Activated CD8-positive, alpha-beta memory T cell treated with anti-CD3 and anti-CD28 coated beads for 4 hours (primary cell): ENCODE measurements around the gene GDI1.
A peak's percentile ranks its signal among the peaks of the same experiment; 100 is the strongest.
"Not testable (repeated sequence)": the region's sequence is repeated elsewhere in the genome, so short reads cannot be mapped to it uniquely, and the experiment has no call there.

Source experiments
- DNase-seq, 2 donors: peaks; one replicate each; pipeline ENCODE4 v3.0.0-alpha.2; 2020; ENCODE audit warnings: low read depth in 2 of 2

The GDI1 gene

GRCh38 chrX:154436983-154437752 is at the start of gene GDI1:
Gene GDI1, plus strand, starts transcription at chrX:154437154. Its CDS starts 101 bp downstream, at chrX:154437255.
- peak in 1 of 2 donors; percentile 24 for DNase-seq

GRCh38 chrX:154388094-154388493 is 48.9 kb upstream of the GDI1 start:
- DNase-seq, result not testable (repeated sequence)

- DNase-seq, result not testable (repeated sequence)
Measured at GRCh38 chrX:154388649-154389048, 48.3 kb upstream of the GDI1 start.

GRCh38 chrX:154389812-154390747 is 46.9 kb upstream of the GDI1 start:
- DNase-seq, result not testable (repeated sequence)

- DNase-seq, result not testable (repeated sequence)
Measured at GRCh38 chrX:154396363-154396762, 40.6 kb upstream of the GDI1 start.

- DNase-seq, result peak in 1 of 2 donors; percentile 37
Measured at GRCh38 chrX:154396973-154397887, 39.7 kb upstream of the GDI1 start.

- DNase-seq, result peak; percentile 75 to 86
Measured at GRCh38 chrX:154397888-154398667, 38.9 kb upstream of the GDI1 start, which contains the start of gene RPL10. Gene RPL10, plus strand, starts transcription at chrX:154398377. Its CDS starts 143 bp downstream, at chrX:154398520.

GRCh38 chrX:154398668-154399526 is 38.1 kb upstream of the GDI1 start:
- peak; percentile 61 to 67 for DNase-seq

GRCh38 chrX:154399527-154400368 is 37.2 kb upstream of the GDI1 start:
- no peak for DNase-seq

GRCh38 chrX:154400369-154400817 is 36.6 kb upstream of the GDI1 start:
- not testable (repeated sequence) for DNase-seq

- no peak for DNase-seq
Measured at GRCh38 chrX:154401045-154401799, 35.7 kb upstream of the GDI1 start.

- DNase-seq, result no peak
Measured at GRCh38 chrX:154401918-154402621, 34.9 kb upstream of the GDI1 start.

- no peak for DNase-seq
Measured at GRCh38 chrX:154402622-154403127, 34.3 kb upstream of the GDI1 start.

- DNase-seq, result no peak
Measured at GRCh38 chrX:154403192-154403591, 33.8 kb upstream of the GDI1 start.

- DNase-seq, result no peak
Measured at GRCh38 chrX:154403858-154404257, 33.1 kb upstream of the GDI1 start.

- DNase-seq, result no peak
Measured at GRCh38 chrX:154404625-154405192, 32.2 kb upstream of the GDI1 start.
